Hippocampal formation (tissue), 2 donors: ENCODE measurements around the gene MIPOL1.

Experiments used
- DNase-seq, 2 donors: peaks; one replicate each; lab custom pipeline; 2025; lab: John Stamatoyannopoulos, UW

MIPOL1 gene

DNA sequence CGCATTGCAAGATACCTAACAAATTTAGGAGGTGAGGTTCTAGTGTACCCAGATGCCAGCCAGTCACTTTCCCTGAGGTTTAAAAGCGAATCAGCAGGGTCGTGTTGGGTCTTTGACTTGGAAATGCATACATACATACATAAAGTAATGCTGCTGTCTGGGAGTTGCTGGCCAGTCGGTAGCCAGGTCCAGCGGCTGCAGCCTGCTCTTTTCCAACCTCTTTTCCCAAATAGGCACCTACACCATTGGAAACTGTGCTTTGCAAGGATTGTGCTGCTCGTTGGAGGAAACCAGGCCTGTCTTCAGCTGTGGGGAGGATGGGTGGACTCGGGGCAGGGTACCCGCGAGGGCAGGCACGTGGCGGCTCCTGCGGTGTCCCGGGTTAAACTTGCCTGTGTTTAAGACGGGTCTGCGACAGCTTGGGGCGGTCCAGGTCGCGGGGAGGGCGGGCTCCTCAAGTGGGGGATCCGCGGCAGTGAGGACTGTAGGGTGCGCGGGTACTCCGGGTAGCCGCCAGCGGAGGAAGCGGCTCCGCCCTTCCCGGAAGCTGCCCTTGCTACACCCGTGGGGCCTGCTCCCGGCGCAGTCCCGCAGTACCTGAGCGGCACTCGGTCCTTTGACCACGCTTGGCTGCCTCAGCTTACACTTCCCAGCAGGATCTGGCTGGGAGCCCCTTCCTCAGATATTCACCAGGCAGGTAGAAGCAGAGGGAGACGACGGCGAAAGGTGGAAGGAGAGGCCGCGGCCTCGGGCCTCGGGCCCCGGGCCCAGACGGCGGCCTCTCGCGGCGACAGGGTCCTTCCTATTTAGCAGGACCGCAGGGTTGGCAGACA, 400.4 kb downstream of the MIPOL1 start:
- no peak for DNase-seq

DNA sequence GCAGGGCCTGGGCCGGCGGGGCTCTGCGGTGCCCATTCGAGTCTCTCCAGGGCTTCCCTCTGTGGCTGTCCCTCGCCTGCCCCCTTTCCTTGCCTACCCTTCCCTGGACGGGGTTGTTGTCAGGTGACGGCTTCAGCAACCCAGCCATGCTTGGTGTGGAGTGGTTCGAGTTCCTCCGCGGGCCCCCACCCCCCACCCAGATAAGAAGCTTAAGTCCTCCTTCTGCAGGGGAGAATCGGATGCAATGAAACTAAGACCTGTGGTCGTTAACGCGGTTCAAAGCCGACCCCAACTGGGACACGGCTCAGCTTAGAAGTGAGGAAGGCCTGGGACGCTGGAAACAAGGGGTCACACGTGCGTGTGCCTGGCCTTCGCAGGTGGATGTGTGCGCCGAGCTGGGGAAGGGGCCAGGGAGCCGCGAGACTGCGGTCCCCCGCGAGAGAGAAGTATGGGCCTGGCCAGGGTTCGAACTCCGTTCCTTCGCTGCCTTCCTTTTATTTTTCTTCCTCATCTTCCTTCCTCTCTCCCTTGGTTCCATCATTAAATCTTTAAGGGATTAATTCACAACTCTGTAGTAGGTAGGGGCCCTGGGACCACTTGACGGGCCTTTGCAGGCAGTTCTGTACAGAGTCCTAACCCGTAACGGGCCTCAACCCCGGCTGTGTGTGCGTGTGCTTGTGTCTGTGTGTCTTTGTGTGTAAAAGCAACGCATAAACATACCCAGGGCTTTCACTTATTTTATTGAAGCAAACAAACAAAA, 401.2 kb downstream of the MIPOL1 start:
- no peak for DNase-seq

DNA sequence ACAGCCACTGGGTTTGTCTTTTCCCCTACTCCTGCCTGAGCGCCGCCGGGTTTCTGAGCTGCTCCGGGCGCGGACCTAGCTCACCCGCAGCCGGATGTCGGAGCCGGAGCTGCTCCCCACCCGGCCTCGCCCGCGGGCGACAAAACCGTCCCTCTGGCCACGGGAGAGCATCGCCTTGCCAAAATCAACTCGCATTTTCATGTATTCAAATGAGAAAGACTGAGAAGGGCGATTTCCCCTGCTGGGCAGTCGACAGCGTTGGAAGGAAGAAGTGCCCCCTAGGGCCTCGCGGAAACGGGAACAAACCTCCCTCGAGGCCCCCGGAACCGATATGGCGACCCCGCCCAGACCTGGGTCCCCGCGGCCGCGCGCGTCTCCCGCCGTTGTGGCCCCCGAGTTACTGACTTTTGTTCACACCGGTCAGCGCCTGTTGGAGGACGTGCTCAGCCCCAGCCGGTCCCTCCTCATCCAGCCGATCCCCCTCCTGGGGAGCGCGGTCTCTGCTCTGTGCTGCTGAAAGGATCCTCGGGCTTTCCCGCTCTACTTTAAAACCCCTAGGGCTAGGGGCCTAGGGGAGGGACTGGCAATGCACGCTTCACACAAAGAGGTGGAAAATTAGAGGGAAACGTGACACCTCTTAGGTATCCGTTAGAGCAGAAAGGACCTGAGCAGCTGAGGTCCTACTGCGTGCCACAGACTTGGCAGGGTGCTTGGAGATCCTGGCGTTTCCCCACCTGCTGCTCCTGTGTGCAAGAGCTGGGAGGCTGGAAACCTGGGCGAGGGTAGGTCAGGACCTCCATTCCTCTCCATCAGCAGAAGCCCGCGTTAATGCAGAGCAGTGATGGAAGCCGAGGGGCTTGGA, 402.0 kb downstream of the MIPOL1 start:
- no peak for DNase-seq

DNA sequence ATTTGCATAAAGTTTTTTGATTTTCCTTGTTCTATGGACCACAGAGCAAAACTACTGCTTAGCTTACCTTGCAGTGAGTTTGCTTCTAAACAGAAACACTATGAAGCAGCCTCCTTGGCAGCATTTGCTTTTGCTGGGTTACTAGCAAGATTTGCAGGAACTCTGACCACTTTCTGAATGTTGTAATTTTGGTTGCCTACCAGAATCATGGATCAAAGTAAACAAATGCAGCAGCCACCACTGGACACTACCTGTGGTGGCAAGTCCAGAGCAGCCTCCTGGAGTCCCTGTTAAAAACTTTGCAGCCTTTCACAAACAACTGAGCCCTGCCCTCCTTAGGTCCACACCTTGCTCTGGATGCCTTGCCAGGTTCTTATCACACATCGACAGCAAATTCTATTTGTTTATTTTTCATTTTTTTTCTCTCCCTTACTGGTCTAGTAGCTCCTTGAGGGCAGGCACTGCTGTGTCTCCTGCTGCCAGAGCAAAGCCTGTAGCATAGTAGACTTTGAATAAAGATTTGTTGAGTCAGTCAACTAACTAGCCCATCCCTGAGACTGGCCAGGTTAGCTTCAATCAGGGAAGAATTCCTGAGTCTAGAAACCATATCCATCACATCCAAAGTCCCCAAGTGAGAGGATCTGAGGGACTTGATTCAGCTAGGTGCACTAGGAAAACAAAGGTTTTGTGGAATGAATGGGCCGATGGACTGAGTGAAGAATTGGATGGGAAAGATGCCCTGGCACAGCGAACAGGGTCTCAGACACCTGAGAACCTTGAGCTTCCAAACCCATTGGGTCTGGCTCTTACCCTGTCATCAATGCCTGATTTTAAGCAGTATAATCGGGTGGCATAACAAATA, 403.4 kb downstream of the MIPOL1 start:
- DNase-seq: no peak

DNA sequence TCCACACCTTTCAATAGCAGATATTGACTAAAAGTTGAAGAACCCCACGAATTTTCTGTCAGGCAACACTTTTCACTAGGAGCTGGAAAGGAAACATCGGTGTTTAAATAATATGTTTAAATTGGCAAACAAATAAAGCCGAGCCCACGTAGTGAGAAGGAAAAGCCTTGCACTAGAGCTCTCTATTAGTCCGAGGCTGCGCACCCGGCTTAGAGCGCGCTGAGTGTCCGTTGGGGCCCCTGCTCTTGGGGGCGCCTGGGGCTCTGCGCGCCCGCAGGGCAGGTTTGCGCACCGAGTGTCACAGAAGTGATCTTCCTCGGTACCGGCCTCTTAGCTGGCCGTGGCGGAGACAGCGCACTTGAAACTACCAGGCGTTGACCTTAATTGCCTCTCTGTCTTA, 404.1 kb downstream of the MIPOL1 start:
- no peak for DNase-seq
